ENCODE data around the gene CD1C.
"Not testable (repeated sequence)": the region's sequence is repeated elsewhere in the genome, so short reads cannot be mapped to it uniquely, and the experiment has no call there.

CD1C gene

GRCh38 chr1:158274797-158275196, 14.9 kb upstream of the CD1C start:
- Histone ChIP-seq H3K4me3 (ENCODE audit: low read length in 2 of 2) (no peak overlapping the region), H3K27ac (ENCODE audit: low read depth in 2 of 2, low read length in 2 of 2) (no peak overlapping the region)

GRCh38 chr1:158282421-158282820, 7.3 kb upstream of the CD1C start:
- H3K27ac ChIP-seq (ENCODE audit: low read depth in 2 of 2, low read length in 2 of 2); H3K4me1 ChIP-seq (ENCODE audit: control insufficient read depth in 2 of 2, insufficient read depth in 2 of 2, low read length in 2 of 2); H3K36me3 ChIP-seq (ENCODE audit: control insufficient read depth in 2 of 2, insufficient read depth in 2 of 2, low read length in 2 of 2); H3K9ac ChIP-seq (ENCODE audit: low read depth in 1 of 2, low read length in 2 of 2); H3K4me3 ChIP-seq (ENCODE audit: low read length in 2 of 2); H3K27me3 ChIP-seq (ENCODE audit: control insufficient read depth in 2 of 2, insufficient read depth in 2 of 2, low read length in 2 of 2); H3K9me3 ChIP-seq (ENCODE audit: control insufficient read depth in 2 of 2, low read length in 2 of 2): not testable (repeated sequence)

More at GRCh38 chr1:158274797-158275196, 14.9 kb upstream of the CD1C start:
- no peaks in the 10 kb centered on the region for H3K9me3 ChIP-seq (ENCODE audit: control insufficient read depth in 2 of 2, low read length in 2 of 2)
- no peaks in the 10 kb centered on the region for H3K27me3 ChIP-seq (ENCODE audit: control insufficient read depth in 2 of 2, insufficient read depth in 2 of 2, low read length in 2 of 2)
- H3K4me1 ChIP-seq (ENCODE audit: control insufficient read depth in 2 of 2, insufficient read depth in 2 of 2, low read length in 2 of 2) = no peaks in the 10 kb centered on the region
- no peaks in the 10 kb centered on the region for H3K36me3 ChIP-seq (ENCODE audit: control insufficient read depth in 2 of 2, insufficient read depth in 2 of 2, low read length in 2 of 2)
- H3K9ac ChIP-seq (ENCODE audit: low read depth in 1 of 2, low read length in 2 of 2) = no peak overlapping the region

- H3K4me1 ChIP-seq (ENCODE audit: control insufficient read depth in 2 of 2, insufficient read depth in 2 of 2, low read length in 2 of 2) = no peaks in the 10 kb centered on the region
- no peak overlapping the region for H3K9ac ChIP-seq (ENCODE audit: low read depth in 1 of 2, low read length in 2 of 2)
- H3K4me3 ChIP-seq (ENCODE audit: low read length in 2 of 2) = no peak overlapping the region
- no peak overlapping the region for H3K27ac ChIP-seq (ENCODE audit: low read depth in 2 of 2, low read length in 2 of 2)
- no peaks in the 10 kb centered on the region for H3K36me3 ChIP-seq (ENCODE audit: control insufficient read depth in 2 of 2, insufficient read depth in 2 of 2, low read length in 2 of 2)
- no peaks in the 10 kb centered on the region for H3K27me3 ChIP-seq (ENCODE audit: control insufficient read depth in 2 of 2, insufficient read depth in 2 of 2, low read length in 2 of 2)
- H3K9me3 ChIP-seq (ENCODE audit: control insufficient read depth in 2 of 2, low read length in 2 of 2) = no peaks in the 10 kb centered on the region
Measured at GRCh38 chr1:158283965-158284364, 5.8 kb upstream of the CD1C start.

GRCh38 chr1:158285756-158286241, 3.9 kb upstream of the CD1C start:
- Histone ChIP-seq H3K9ac (ENCODE audit: low read depth in 1 of 2, low read length in 2 of 2) (no peak overlapping the region), H3K36me3 (ENCODE audit: control insufficient read depth in 2 of 2, insufficient read depth in 2 of 2, low read length in 2 of 2) (no peaks in the 10 kb centered on the region), H3K4me3 (ENCODE audit: low read length in 2 of 2) (no peak overlapping the region), H3K27me3 (ENCODE audit: control insufficient read depth in 2 of 2, insufficient read depth in 2 of 2, low read length in 2 of 2) (no peaks in the 10 kb centered on the region), H3K27ac (ENCODE audit: low read depth in 2 of 2, low read length in 2 of 2) (no peak overlapping the region), H3K4me1 (ENCODE audit: control insufficient read depth in 2 of 2, insufficient read depth in 2 of 2, low read length in 2 of 2) (no peaks in the 10 kb centered on the region), H3K9me3 (ENCODE audit: control insufficient read depth in 2 of 2, low read length in 2 of 2) (no peaks in the 10 kb centered on the region)

- H3K27ac ChIP-seq (ENCODE audit: low read depth in 2 of 2, low read length in 2 of 2) = no peak overlapping the region
- H3K4me1 ChIP-seq (ENCODE audit: control insufficient read depth in 2 of 2, insufficient read depth in 2 of 2, low read length in 2 of 2) = no peaks in the 10 kb centered on the region
- no peaks in the 10 kb centered on the region for H3K9me3 ChIP-seq (ENCODE audit: control insufficient read depth in 2 of 2, low read length in 2 of 2)
- H3K9ac ChIP-seq (ENCODE audit: low read depth in 1 of 2, low read length in 2 of 2) = no peak overlapping the region
- H3K36me3 ChIP-seq (ENCODE audit: control insufficient read depth in 2 of 2, insufficient read depth in 2 of 2, low read length in 2 of 2) = no peaks in the 10 kb centered on the region
- no peaks in the 10 kb centered on the region for H3K27me3 ChIP-seq (ENCODE audit: control insufficient read depth in 2 of 2, insufficient read depth in 2 of 2, low read length in 2 of 2)
- no peak overlapping the region for H3K4me3 ChIP-seq (ENCODE audit: low read length in 2 of 2)
Measured at GRCh38 chr1:158286487-158286886, 3.2 kb upstream of the CD1C start.

GRCh38 chr1:158286941-158287346, 2.8 kb upstream of the CD1C start:
- Histone ChIP-seq H3K27ac (ENCODE audit: low read depth in 2 of 2, low read length in 2 of 2) (no peak overlapping the region), H3K27me3 (ENCODE audit: control insufficient read depth in 2 of 2, insufficient read depth in 2 of 2, low read length in 2 of 2) (no peaks in the 10 kb centered on the region), H3K4me1 (ENCODE audit: control insufficient read depth in 2 of 2, insufficient read depth in 2 of 2, low read length in 2 of 2) (no peaks in the 10 kb centered on the region), H3K9me3 (ENCODE audit: control insufficient read depth in 2 of 2, low read length in 2 of 2) (no peaks in the 10 kb centered on the region), H3K36me3 (ENCODE audit: control insufficient read depth in 2 of 2, insufficient read depth in 2 of 2, low read length in 2 of 2) (no peaks in the 10 kb centered on the region), H3K9ac (ENCODE audit: low read depth in 1 of 2, low read length in 2 of 2) (no peak overlapping the region), H3K4me3 (ENCODE audit: low read length in 2 of 2) (no peak overlapping the region)

- H3K9me3 ChIP-seq (ENCODE audit: control insufficient read depth in 2 of 2, low read length in 2 of 2) = no peaks in the 10 kb centered on the region
- no peaks in the 10 kb centered on the region for H3K36me3 ChIP-seq (ENCODE audit: control insufficient read depth in 2 of 2, insufficient read depth in 2 of 2, low read length in 2 of 2)
- no peak overlapping the region for H3K4me3 ChIP-seq (ENCODE audit: low read length in 2 of 2)
- no peaks in the 10 kb centered on the region for H3K27me3 ChIP-seq (ENCODE audit: control insufficient read depth in 2 of 2, insufficient read depth in 2 of 2, low read length in 2 of 2)
- no peak overlapping the region for H3K9ac ChIP-seq (ENCODE audit: low read depth in 1 of 2, low read length in 2 of 2)
- no peaks in the 10 kb centered on the region for H3K4me1 ChIP-seq (ENCODE audit: control insufficient read depth in 2 of 2, insufficient read depth in 2 of 2, low read length in 2 of 2)
- H3K27ac ChIP-seq (ENCODE audit: low read depth in 2 of 2, low read length in 2 of 2) = no peak overlapping the region
Measured at GRCh38 chr1:158290321-158290844, 660 bp downstream of the CD1C start.

GRCh38 chr1:158295791-158296190, 6.1 kb downstream of the CD1C start:
- no peak overlapping the region for H3K9ac ChIP-seq (ENCODE audit: low read depth in 1 of 2, low read length in 2 of 2)
- H3K27ac ChIP-seq (ENCODE audit: low read depth in 2 of 2, low read length in 2 of 2) = no peak overlapping the region
- H3K27me3 ChIP-seq (ENCODE audit: control insufficient read depth in 2 of 2, insufficient read depth in 2 of 2, low read length in 2 of 2) = no peaks in the 10 kb centered on the region

GRCh38 chr1:158310623-158311022, 20.9 kb downstream of the CD1C start:
- Histone ChIP-seq H3K4me1 (ENCODE audit: control insufficient read depth in 2 of 2, insufficient read depth in 2 of 2, low read length in 2 of 2) (no peaks in the 10 kb centered on the region), H3K36me3 (ENCODE audit: control insufficient read depth in 2 of 2, insufficient read depth in 2 of 2, low read length in 2 of 2) (no peaks in the 10 kb centered on the region), H3K27me3 (ENCODE audit: control insufficient read depth in 2 of 2, insufficient read depth in 2 of 2, low read length in 2 of 2) (no peaks in the 10 kb centered on the region), H3K9me3 (ENCODE audit: control insufficient read depth in 2 of 2, low read length in 2 of 2) (no peaks in the 10 kb centered on the region), H3K9ac (ENCODE audit: low read depth in 1 of 2, low read length in 2 of 2) (no peak overlapping the region), H3K27ac (ENCODE audit: low read depth in 2 of 2, low read length in 2 of 2) (no peak overlapping the region), H3K4me3 (ENCODE audit: low read length in 2 of 2) (no peak overlapping the region)

More at GRCh38 chr1:158295791-158296190, 6.1 kb downstream of the CD1C start:
- H3K4me1 ChIP-seq (ENCODE audit: control insufficient read depth in 2 of 2, insufficient read depth in 2 of 2, low read length in 2 of 2) = no peaks in the 10 kb centered on the region
- H3K4me3 ChIP-seq (ENCODE audit: low read length in 2 of 2) = no peak overlapping the region
- H3K36me3 ChIP-seq (ENCODE audit: control insufficient read depth in 2 of 2, insufficient read depth in 2 of 2, low read length in 2 of 2) = no peaks in the 10 kb centered on the region
- no peaks in the 10 kb centered on the region for H3K9me3 ChIP-seq (ENCODE audit: control insufficient read depth in 2 of 2, low read length in 2 of 2)

GRCh38 chr1:158311066-158311465, 21.3 kb downstream of the CD1C start:
- no peak overlapping the region for H3K27ac ChIP-seq (ENCODE audit: low read depth in 2 of 2, low read length in 2 of 2)
- H3K4me3 ChIP-seq (ENCODE audit: low read length in 2 of 2) = no peak overlapping the region
- no peak overlapping the region for H3K9ac ChIP-seq (ENCODE audit: low read depth in 1 of 2, low read length in 2 of 2)
- H3K9me3 ChIP-seq (ENCODE audit: control insufficient read depth in 2 of 2, low read length in 2 of 2) = no peaks in the 10 kb centered on the region
- H3K4me1 ChIP-seq (ENCODE audit: control insufficient read depth in 2 of 2, insufficient read depth in 2 of 2, low read length in 2 of 2) = no peaks in the 10 kb centered on the region
- H3K36me3 ChIP-seq (ENCODE audit: control insufficient read depth in 2 of 2, insufficient read depth in 2 of 2, low read length in 2 of 2) = no peaks in the 10 kb centered on the region
- no peaks in the 10 kb centered on the region for H3K27me3 ChIP-seq (ENCODE audit: control insufficient read depth in 2 of 2, insufficient read depth in 2 of 2, low read length in 2 of 2)

GRCh38 chr1:158323866-158324265, 34.1 kb downstream of the CD1C start:
- Histone ChIP-seq H3K9ac (ENCODE audit: low read depth in 1 of 2, low read length in 2 of 2) (no peak overlapping the region), H3K4me3 (ENCODE audit: low read length in 2 of 2) (no peak overlapping the region), H3K27ac (ENCODE audit: low read depth in 2 of 2, low read length in 2 of 2) (no peak overlapping the region), H3K27me3 (ENCODE audit: control insufficient read depth in 2 of 2, insufficient read depth in 2 of 2, low read length in 2 of 2) (no peaks in the 10 kb centered on the region), H3K9me3 (ENCODE audit: control insufficient read depth in 2 of 2, low read length in 2 of 2) (no peaks in the 10 kb centered on the region), H3K36me3 (ENCODE audit: control insufficient read depth in 2 of 2, insufficient read depth in 2 of 2, low read length in 2 of 2) (no peaks in the 10 kb centered on the region), H3K4me1 (ENCODE audit: control insufficient read depth in 2 of 2, insufficient read depth in 2 of 2, low read length in 2 of 2) (no peaks in the 10 kb centered on the region)

Data from mucosa of rectum (tissue), 2 donors.